Astrocyte (in vitro differentiated cells and primary cell): ENCODE measurements around the gene GRID2.

Experiments used
- EZH2 ChIP-seq: IDR thresholded peaks from 2 replicates; pipeline ENCODE4 v1.6.1; 2012; ENCODE audit warnings: mild to moderate bottlenecking, low read length, inconsistent platforms; ENCODE audit not compliant: insufficient read depth
- TF ChIP-seq, protein P1 (sequence below): IDR thresholded peaks from 2 replicates; pipeline ENCODE4 v1.5.1; 2011; ENCODE audit warnings: low read depth, mild to moderate bottlenecking, inconsistent platforms, low read length, moderate library complexity; ENCODE audit not compliant: insufficient read depth

DNA sequence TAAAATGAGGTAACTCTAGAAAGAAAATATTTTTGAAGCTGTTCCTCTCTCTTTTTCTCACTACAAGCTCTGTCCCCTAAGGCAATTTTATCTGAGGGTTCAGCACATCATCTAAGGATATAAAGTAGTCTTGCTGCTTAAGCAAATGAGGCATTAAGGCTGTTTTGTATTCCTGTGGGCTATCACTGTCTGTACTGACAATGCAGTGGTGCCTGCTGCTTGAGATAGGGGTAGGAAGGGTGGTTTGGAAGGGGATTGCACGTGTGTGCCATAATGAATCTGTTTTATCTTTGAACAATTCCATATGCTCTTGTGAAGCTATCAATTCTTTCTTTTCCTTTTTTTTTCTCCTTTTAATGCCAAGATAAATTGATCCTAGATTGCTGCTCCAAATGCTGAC is 1396.8 kb downstream of the GRID2 start:
- TF ChIP-seq, protein P1, sequence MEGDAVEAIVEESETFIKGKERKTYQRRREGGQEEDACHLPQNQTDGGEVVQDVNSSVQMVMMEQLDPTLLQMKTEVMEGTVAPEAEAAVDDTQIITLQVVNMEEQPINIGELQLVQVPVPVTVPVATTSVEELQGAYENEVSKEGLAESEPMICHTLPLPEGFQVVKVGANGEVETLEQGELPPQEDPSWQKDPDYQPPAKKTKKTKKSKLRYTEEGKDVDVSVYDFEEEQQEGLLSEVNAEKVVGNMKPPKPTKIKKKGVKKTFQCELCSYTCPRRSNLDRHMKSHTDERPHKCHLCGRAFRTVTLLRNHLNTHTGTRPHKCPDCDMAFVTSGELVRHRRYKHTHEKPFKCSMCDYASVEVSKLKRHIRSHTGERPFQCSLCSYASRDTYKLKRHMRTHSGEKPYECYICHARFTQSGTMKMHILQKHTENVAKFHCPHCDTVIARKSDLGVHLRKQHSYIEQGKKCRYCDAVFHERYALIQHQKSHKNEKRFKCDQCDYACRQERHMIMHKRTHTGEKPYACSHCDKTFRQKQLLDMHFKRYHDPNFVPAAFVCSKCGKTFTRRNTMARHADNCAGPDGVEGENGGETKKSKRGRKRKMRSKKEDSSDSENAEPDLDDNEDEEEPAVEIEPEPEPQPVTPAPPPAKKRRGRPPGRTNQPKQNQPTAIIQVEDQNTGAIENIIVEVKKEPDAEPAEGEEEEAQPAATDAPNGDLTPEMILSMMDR = no peak
- no peak for TF ChIP-seq EZH2
